Hepatocyte (in vitro differentiated cells): Measurements from ENCODE around the gene AP3B2. TPM values are rescaled to one million over a fixed set of nuclear protein-coding genes. Genes with fewer than 3 reads are reported as not detected.
"Not testable (repeated sequence)": the region's sequence is repeated elsewhere in the genome, so short reads cannot be mapped to it uniquely, and the experiment has no call there.

ENCODE experiments used
- DNase-seq: peaks from one replicate; pipeline ENCODE4 v3.0.0-alpha.2; 2016; ENCODE audit warnings: low spot score
- H2AFZ ChIP-seq: fragments of 200-600 bp; sonication (generic); 2 replicates; pipeline ENCODE4 v1.6.0; 2016; ENCODE audit warnings: antibody characterized with exemption, mild to moderate bottlenecking
- H3K27ac ChIP-seq: fragments of 200-600 bp; sonication (generic); 2 replicates; pipeline ENCODE4 v1.5.1; 2016; ENCODE audit warnings: mild to moderate bottlenecking
- H3K27me3 ChIP-seq: fragments of 200-600 bp; sonication (generic); 2 replicates; pipeline ENCODE4 v1.6.1; 2016
- H3K36me3 ChIP-seq: fragments of 200-600 bp; sonication (generic); replicated peaks from 2 replicates; pipeline ENCODE4 v1.5.1; 2016; ENCODE audit warnings: low read depth; ENCODE audit not compliant: insufficient read depth
- H3K4me1 ChIP-seq: fragments of 200-600 bp; sonication (generic); 2 replicates; pipeline ENCODE4 v1.5.1; 2016; ENCODE audit warnings: mild to moderate bottlenecking, moderate library complexity; ENCODE audit not compliant: insufficient read depth
- H3K4me2 ChIP-seq: fragments of 200-600 bp; sonication (generic); 2 replicates; pipeline ENCODE4 v1.6.0; 2016
- H3K4me3 ChIP-seq: fragments of 200-600 bp; sonication (generic); 2 replicates; pipeline ENCODE4 v1.5.1; 2016; ENCODE audit warnings: mild to moderate bottlenecking
- H3K79me2 ChIP-seq: fragments of 200-600 bp; sonication (generic); 2 replicates; pipeline ENCODE4 v1.6.0; 2017; ENCODE audit warnings: mild to moderate bottlenecking
- H3K9me2 ChIP-seq: fragments of 200-600 bp; sonication (generic); replicated peaks from 2 replicates; pipeline ENCODE4 v1.6.0; 2017; ENCODE audit warnings: mild to moderate bottlenecking; ENCODE audit not compliant: insufficient read depth
- H3K9me3 ChIP-seq: fragments of 200-600 bp; sonication (generic); 2 replicates; pipeline ENCODE4 v1.5.1; 2016; ENCODE audit warnings: low read depth, mild to moderate bottlenecking
- H4K20me1 ChIP-seq: fragments of 200-600 bp; sonication (generic); 2 replicates; pipeline ENCODE4 v1.6.0; 2016; ENCODE audit warnings: mild to moderate bottlenecking; ENCODE audit not compliant: insufficient read depth, poor library complexity, severe bottlenecking
- EZH2 ChIP-seq: fragments of 200-600 bp; sonication (generic); IDR thresholded peaks from 2 replicates; pipeline ENCODE4 v1.6.1; 2016; ENCODE audit warnings: antibody characterized with exemption, mild to moderate bottlenecking, borderline replicate concordance
- EZH2phosphoT487 ChIP-seq: fragments of 200-600 bp; sonication (generic); IDR thresholded peaks from one replicate; pipeline ENCODE4 v1.6.1; 2018; ENCODE audit warnings: antibody characterized with exemption, mild to moderate bottlenecking, low read depth, moderate library complexity; ENCODE audit not compliant: unreplicated experiment, severe bottlenecking
- WGBS: methylation state at CpG from one replicate; pipeline ENCODE4 v1.1.6; 2016; ENCODE audit warnings: low lambda C conversion rate; ENCODE audit errors: missing lambda C conversion rate; 5-methylcytosine and 5-hydroxymethylcytosine counted together
- polyA plus RNA-seq: library from polyadenylated mRNA; unstranded; fragments of >200 nt; fragmentation: Nextera tagmentation; extraction: Ambion mirVana; gene quantifications from 2 replicates; pipeline ENCODE4 v1.2.1, GENCODE V29; 2016
- total RNA-seq: library from RNA; depleted of rRNA; stranded (reverse); fragments of >200 nt; gene quantifications from 2 replicates; pipeline ENCODE4 v1.2.3, GENCODE V29; 2014
- TF ChIP-seq, protein P1 (sequence below): fragments of 200-600 bp; sonication (generic); IDR thresholded peaks from 2 replicates; pipeline ENCODE4 v1.5.1; 2016; ENCODE audit warnings: antibody characterized with exemption, mild to moderate bottlenecking; ENCODE audit not compliant: poor library complexity

Gene AP3B2
- total and polyA plus RNA-seq, 2 experiments from 2014 or later = 2.3 to 2.9 TPM

DNA sequence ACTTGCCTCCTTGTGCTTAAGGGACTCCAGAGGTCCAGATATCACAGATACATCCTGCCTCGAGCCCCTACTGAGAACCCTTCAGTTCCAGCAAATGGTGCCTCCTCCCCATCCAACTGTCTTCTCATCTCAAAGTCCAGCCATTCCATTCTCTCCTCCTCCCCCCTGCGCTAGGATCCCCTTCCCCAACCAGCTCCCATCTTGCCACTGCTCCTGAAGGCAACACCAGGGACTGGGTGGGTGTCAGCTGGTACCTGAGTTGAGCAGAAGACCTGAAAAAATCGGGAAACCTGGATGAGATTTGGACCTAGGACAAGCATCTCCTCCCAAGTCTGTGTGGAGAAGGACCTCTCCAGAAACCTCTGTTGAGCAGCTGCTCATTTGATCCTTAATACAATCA is 2.4 kb upstream of the AP3B2 start:
- Histone ChIP-seq H3K27me3 (no peaks in the 10 kb centered on the region), H3K4me3 (no peak overlapping the region), H3K36me3 (no peaks in the 10 kb centered on the region), H3K9me2 (no peaks in the 10 kb centered on the region), H2AFZ (no peak overlapping the region), H4K20me1 (no peaks in the 10 kb centered on the region), H3K9me3 (no peaks in the 10 kb centered on the region), H3K27ac (no peak overlapping the region), H3K4me2 (no peak overlapping the region), H3K4me1 (peaks cover 4% of the 10 kb centered on the region), H3K79me2 (no peaks in the 10 kb centered on the region)
- DNase-seq = no peak
- TF ChIP-seq EZH2phosphoT487 = no peak
- TF ChIP-seq, protein P1, sequence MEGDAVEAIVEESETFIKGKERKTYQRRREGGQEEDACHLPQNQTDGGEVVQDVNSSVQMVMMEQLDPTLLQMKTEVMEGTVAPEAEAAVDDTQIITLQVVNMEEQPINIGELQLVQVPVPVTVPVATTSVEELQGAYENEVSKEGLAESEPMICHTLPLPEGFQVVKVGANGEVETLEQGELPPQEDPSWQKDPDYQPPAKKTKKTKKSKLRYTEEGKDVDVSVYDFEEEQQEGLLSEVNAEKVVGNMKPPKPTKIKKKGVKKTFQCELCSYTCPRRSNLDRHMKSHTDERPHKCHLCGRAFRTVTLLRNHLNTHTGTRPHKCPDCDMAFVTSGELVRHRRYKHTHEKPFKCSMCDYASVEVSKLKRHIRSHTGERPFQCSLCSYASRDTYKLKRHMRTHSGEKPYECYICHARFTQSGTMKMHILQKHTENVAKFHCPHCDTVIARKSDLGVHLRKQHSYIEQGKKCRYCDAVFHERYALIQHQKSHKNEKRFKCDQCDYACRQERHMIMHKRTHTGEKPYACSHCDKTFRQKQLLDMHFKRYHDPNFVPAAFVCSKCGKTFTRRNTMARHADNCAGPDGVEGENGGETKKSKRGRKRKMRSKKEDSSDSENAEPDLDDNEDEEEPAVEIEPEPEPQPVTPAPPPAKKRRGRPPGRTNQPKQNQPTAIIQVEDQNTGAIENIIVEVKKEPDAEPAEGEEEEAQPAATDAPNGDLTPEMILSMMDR = no peak
- TF ChIP-seq EZH2 = no peak
- 85% methylated on average over 3 of the region's 3 CpGs for WGBS

DNA sequence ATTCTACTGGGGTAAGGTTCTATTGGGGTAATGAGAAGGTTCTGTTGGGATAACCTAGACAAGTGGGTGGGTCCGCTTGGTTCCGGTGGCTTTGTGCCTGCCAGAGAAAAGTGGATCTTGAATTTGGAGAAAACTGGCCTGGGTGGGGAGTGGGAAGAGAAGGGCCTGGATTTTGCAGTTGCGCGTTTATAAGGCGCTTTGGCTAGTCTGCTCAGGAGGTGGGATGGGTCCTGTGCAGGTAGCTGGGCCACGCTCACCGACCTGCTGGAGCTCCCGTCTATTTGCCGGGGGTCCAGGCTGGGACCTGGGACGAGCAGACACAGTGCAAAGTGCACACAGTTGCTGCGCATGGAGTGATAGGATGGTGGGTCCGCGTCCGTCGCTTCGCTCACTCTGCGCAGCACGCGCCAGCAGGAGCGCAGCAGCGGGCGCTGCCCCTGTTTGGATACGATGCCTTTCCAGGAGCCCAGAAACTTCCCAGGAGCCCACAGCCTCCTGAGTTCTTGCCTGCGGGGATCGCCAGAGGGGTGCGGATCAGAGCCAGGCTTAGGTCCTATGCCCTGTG is 1.3 kb upstream of the AP3B2 start:
- 98% methylated on average over 26 of the region's 26 CpGs for WGBS
- H3K9me2 ChIP-seq = no peaks in the 10 kb centered on the region
- no peak overlapping the region for H3K4me3 ChIP-seq
- H3K9me3 ChIP-seq = no peaks in the 10 kb centered on the region
- no peaks in the 10 kb centered on the region for H3K79me2 ChIP-seq
- H3K4me2 ChIP-seq = no peak overlapping the region
- peaks cover 4% of the 10 kb centered on the region for H3K4me1 ChIP-seq
- H3K27ac ChIP-seq = no peak overlapping the region
- TF ChIP-seq, protein P1 = no peak
- TF ChIP-seq EZH2 (no peak), EZH2phosphoT487 (no peak)
- no peak for DNase-seq
- H3K36me3 ChIP-seq = no peaks in the 10 kb centered on the region
- no peaks in the 10 kb centered on the region for H3K27me3 ChIP-seq
- H4K20me1 ChIP-seq = no peaks in the 10 kb centered on the region
- no peak overlapping the region for H2AFZ ChIP-seq

DNA sequence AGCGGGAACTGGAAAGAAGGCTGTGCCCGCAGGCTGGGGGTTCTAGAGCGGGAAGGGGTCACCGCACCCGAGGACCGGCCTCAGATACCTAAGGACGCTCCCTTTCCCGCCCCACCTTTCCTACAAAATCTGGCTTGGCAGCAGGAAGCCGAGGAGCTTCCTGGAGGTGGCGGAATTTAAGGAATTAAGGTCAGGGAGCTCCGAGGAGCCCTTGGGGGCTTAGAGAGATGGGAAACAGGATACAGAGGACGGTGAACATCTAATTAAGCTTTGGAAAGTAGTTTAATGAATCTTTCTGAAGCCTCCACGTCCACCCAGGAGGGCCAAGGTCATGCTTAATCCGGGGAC is 507 bp upstream of the AP3B2 start:
- H3K36me3 ChIP-seq = no peaks in the 10 kb centered on the region
- H3K9me2 ChIP-seq = no peaks in the 10 kb centered on the region
- H3K9me3 ChIP-seq = no peaks in the 10 kb centered on the region
- no peaks in the 10 kb centered on the region for H3K27me3 ChIP-seq
- H3K4me2 ChIP-seq = peak overlapping the region; percentile 100
- WGBS = 18% methylated on average over 14 of the region's 14 CpGs
- TF ChIP-seq EZH2 (no peak), EZH2phosphoT487 (no peak)
- TF ChIP-seq, protein P1 = no peak
- H3K4me1 ChIP-seq = peaks cover 4% of the 10 kb centered on the region
- peak overlapping the region; percentile 98 for H2AFZ ChIP-seq
- H3K4me3 ChIP-seq = peak overlapping the region; percentile 100
- no peak for DNase-seq
- no peaks in the 10 kb centered on the region for H3K79me2 ChIP-seq
- H4K20me1 ChIP-seq = no peaks in the 10 kb centered on the region
- H3K27ac ChIP-seq = no peak overlapping the region

DNA sequence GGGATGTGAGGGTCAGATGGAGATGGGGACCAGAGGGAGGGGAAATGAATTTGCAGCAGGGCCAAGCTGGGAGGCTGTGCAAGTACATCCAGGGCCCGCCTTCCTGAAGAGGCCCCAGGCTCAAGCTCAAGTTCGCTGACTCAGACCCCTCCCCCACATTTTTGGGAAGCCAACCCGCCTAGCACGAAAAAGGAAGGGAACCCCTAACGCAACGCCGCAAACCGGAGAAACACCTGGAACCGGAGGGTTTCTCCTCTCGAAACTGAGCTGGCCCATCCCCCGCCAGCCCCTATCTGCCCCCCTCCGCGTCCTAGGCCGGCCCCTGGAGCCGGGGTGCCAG is 624 bp downstream of the AP3B2 start:
- DNase-seq = no peak
- peak overlapping the region; percentile 86 for H2AFZ ChIP-seq
- 0% methylated on average over 3 of the region's 15 CpGs for WGBS

DNA sequence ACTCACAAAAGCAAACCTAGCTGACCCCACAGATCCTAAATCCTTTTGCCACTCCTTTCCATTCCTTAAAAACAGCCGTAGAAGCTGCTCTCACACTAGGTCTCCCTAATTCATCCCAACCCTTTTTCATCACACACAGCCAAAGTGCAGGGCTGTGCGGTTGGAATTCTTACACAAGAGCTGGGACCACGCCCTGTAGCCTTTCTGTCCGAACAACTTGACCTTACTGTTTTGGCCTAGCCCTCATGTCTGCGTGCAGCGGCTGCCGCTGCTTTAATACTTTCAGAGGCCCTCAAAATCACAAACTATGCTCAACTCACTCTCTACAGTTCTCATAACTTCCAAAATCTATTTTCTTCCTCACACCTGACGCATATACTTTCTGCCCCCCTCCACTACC is 3.8 kb downstream of the AP3B2 start:
- H3K79me2 ChIP-seq, H3K36me3 ChIP-seq, H3K9me2 ChIP-seq, H2AFZ ChIP-seq, H3K9me3 ChIP-seq, H3K27me3 ChIP-seq, H3K4me1 ChIP-seq, DNase-seq, H3K27ac ChIP-seq, H3K4me2 ChIP-seq, H3K4me3 ChIP-seq, H4K20me1 ChIP-seq: not testable (repeated sequence)
- 86% methylated on average over 8 of the region's 8 CpGs for WGBS

More for the DNA sequence above, 624 bp downstream of the AP3B2 start:
- no peaks in the 10 kb centered on the region for H3K9me2 ChIP-seq
- TF ChIP-seq EZH2 (no peak), EZH2phosphoT487 (no peak)
- TF ChIP-seq, protein P1 = no peak
- H3K27me3 ChIP-seq = no peaks in the 10 kb centered on the region
- H4K20me1 ChIP-seq = no peaks in the 10 kb centered on the region
- no peaks in the 10 kb centered on the region for H3K79me2 ChIP-seq
- H3K27ac ChIP-seq = no peak overlapping the region
- H3K4me3 ChIP-seq = peak overlapping the region; percentile 100
- H3K9me3 ChIP-seq = no peaks in the 10 kb centered on the region
- peaks cover 4% of the 10 kb centered on the region for H3K4me1 ChIP-seq
- peak overlapping the region; percentile 100 for H3K4me2 ChIP-seq
- no peaks in the 10 kb centered on the region for H3K36me3 ChIP-seq
